ENCODE results near the gene CDH3. TPM values are rescaled to one million over a fixed set of nuclear protein-coding genes. Genes with fewer than 3 reads are reported as not detected.

Gene CDH3
- total RNA-seq, 2 donors from 2014 or later, result 79.6 to 88.1 TPM

DNA sequence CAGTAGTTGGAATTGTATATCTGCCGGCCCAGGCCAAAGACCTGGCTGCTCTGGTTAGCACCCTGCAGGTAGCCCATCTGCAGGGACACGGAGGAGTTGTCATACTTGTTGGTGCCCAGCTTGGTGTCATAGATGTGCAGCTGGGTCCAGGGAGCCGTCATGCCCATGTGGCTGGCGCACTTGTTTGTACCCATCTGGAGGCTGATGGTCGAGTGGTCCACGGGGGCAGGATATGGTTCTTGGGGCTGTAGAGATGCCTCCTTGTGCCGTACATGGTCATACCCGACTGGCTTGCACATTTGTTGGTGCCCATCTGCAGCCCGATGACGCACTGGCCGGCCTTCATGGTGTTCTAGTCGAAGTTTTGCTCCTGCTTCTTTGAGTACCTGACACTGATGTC is 6.0 kb downstream of the CDH3 start:
- no peaks in the 10 kb centered on the region for H3K36me3 ChIP-seq (ENCODE audit: control insufficient read depth, insufficient read depth, low read length)
- WGBS, 2 experiments (ENCODE audit: insufficient coverage in 1 of 2, insufficient read length in 1 of 2), result 93 to 95% methylated on average over 11 to 12 of the region's 12 CpGs
- TF ChIP-seq, protein P1, sequence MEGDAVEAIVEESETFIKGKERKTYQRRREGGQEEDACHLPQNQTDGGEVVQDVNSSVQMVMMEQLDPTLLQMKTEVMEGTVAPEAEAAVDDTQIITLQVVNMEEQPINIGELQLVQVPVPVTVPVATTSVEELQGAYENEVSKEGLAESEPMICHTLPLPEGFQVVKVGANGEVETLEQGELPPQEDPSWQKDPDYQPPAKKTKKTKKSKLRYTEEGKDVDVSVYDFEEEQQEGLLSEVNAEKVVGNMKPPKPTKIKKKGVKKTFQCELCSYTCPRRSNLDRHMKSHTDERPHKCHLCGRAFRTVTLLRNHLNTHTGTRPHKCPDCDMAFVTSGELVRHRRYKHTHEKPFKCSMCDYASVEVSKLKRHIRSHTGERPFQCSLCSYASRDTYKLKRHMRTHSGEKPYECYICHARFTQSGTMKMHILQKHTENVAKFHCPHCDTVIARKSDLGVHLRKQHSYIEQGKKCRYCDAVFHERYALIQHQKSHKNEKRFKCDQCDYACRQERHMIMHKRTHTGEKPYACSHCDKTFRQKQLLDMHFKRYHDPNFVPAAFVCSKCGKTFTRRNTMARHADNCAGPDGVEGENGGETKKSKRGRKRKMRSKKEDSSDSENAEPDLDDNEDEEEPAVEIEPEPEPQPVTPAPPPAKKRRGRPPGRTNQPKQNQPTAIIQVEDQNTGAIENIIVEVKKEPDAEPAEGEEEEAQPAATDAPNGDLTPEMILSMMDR (conservative IDR thresholded peaks at IDR 0.05), result no peak
- Mint-ChIP-seq H3K27ac (no peak overlapping the region), H3K27me3 (ENCODE audit: insufficient read depth) (no peaks in the 10 kb centered on the region), H3K9me3 (no peaks in the 10 kb centered on the region), H3K4me1 (peaks cover 23% of the 10 kb centered on the region), H3K4me3 (no peak overlapping the region), H3K36me3 (ENCODE audit: low read depth) (peaks cover 23% of the 10 kb centered on the region)
- H3K27me3 ChIP-seq (ENCODE audit: control insufficient read depth, insufficient read depth, low read length, poor library complexity, severe bottlenecking), result no peaks in the 10 kb centered on the region
- no peak overlapping the region for H3K4me3 ChIP-seq (ENCODE audit: low read length)
- peaks cover 3% of the 10 kb centered on the region for H3K4me1 ChIP-seq (ENCODE audit: control insufficient read depth, insufficient read depth, low read length)
- no peaks in the 10 kb centered on the region for H3K9me3 ChIP-seq (ENCODE audit: control insufficient read depth, low read length)
- no peak overlapping the region for H3K27ac ChIP-seq (ENCODE audit: low read depth, low read length)
- H3K9ac ChIP-seq (ENCODE audit: extremely low read depth, low read length, poor library complexity, severe bottlenecking), result no peak overlapping the region
- DNase-seq, result no peak

DNA sequence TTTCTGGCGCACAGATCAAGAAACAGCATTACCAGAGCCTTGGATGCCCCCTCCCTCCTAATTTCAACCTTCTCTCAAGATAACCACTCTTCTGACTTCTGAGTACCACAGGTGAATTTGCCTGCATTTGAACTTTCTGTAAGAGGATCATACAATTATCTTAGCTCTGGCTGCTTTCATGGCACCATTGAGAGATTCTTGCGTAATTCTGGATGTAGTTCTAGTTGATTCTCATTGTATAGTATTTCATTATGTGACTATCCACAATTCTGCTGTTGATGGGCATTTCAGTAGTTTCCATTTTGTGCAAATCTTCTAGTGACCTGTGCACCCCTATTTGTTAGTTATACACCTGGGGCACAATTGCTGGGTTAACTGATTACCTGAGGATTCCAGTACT is 7.5 kb downstream of the CDH3 start:
- no peaks in the 10 kb centered on the region for H3K36me3 ChIP-seq (ENCODE audit: control insufficient read depth, insufficient read depth, low read length)
- no peaks in the 10 kb centered on the region for H3K27me3 Mint-ChIP-seq (ENCODE audit: insufficient read depth)
- no peaks in the 10 kb centered on the region for H3K9me3 Mint-ChIP-seq
- no peak overlapping the region for H3K4me3 Mint-ChIP-seq
- no peak overlapping the region for H3K27ac ChIP-seq (ENCODE audit: low read depth, low read length)
- no peak overlapping the region for H3K9ac ChIP-seq (ENCODE audit: extremely low read depth, low read length, poor library complexity, severe bottlenecking)
- TF ChIP-seq, protein P1 (conservative IDR thresholded peaks at IDR 0.05), result no peak
- H3K4me1 Mint-ChIP-seq, result peaks cover 19% of the 10 kb centered on the region
- peaks cover 23% of the 10 kb centered on the region for H3K36me3 Mint-ChIP-seq (ENCODE audit: low read depth)
- H3K9me3 ChIP-seq (ENCODE audit: control insufficient read depth, low read length), result no peaks in the 10 kb centered on the region
- H3K27ac Mint-ChIP-seq, result no peak overlapping the region
- no peak for DNase-seq
- H3K4me1 ChIP-seq (ENCODE audit: control insufficient read depth, insufficient read depth, low read length), result no peaks in the 10 kb centered on the region
- H3K4me3 ChIP-seq (ENCODE audit: low read length), result no peak overlapping the region
- H3K27me3 ChIP-seq (ENCODE audit: control insufficient read depth, insufficient read depth, low read length, poor library complexity, severe bottlenecking), result no peaks in the 10 kb centered on the region
- WGBS, 2 experiments (ENCODE audit: insufficient coverage in 1 of 2, insufficient read length in 1 of 2), result 96 to 100% methylated on average over 1 to 2 of the region's 2 CpGs

DNA sequence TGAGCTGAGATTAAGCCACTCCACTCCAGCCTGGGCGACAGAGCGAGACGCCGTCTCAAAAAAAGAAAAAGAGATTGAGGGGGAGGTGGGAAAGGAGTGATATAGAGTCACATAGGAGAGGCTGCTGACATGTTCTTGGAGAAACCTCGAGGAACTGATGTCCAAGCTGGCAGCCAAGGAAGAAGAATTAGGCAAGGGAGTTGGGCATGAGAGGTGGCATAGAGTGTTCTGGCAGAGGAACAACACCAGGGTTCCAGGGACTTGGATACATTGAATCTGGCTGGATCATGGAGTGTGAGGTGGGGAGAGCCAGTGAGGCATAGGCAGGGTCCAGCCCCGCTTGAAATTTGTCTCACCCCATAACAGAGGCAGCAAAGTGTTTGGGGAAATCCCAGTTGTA is 10.7 kb downstream of the CDH3 start:
- TF ChIP-seq, protein P1 (conservative IDR thresholded peaks at IDR 0.05), result no peak
- Mint-ChIP-seq H3K4me1 (peaks cover 14% of the 10 kb centered on the region), H3K9me3 (no peaks in the 10 kb centered on the region), H3K27ac (peak overlapping the region; percentile 31), H3K36me3 (ENCODE audit: low read depth) (peaks cover 11% of the 10 kb centered on the region), H3K27me3 (ENCODE audit: insufficient read depth) (no peaks in the 10 kb centered on the region), H3K4me3 (no peak overlapping the region)
- Histone ChIP-seq H3K4me3 (ENCODE audit: low read length) (no peak overlapping the region), H3K9ac (ENCODE audit: extremely low read depth, low read length, poor library complexity, severe bottlenecking) (no peak overlapping the region), H3K27me3 (ENCODE audit: control insufficient read depth, insufficient read depth, low read length, poor library complexity, severe bottlenecking) (no peaks in the 10 kb centered on the region), H3K27ac (ENCODE audit: low read depth, low read length) (no peak overlapping the region), H3K4me1 (ENCODE audit: control insufficient read depth, insufficient read depth, low read length) (no peaks in the 10 kb centered on the region), H3K9me3 (ENCODE audit: control insufficient read depth, low read length) (no peaks in the 10 kb centered on the region), H3K36me3 (ENCODE audit: control insufficient read depth, insufficient read depth, low read length) (no peaks in the 10 kb centered on the region)
- WGBS, 2 experiments (ENCODE audit: insufficient coverage in 1 of 2, insufficient read length in 1 of 2), result 85 to 88% methylated on average over 6 of the region's 6 CpGs
- DNase-seq, result no peak
